Upper lobe of right lung (tissue), 1 donor: ENCODE data around the gene RNF44. TPM values are rescaled to one million over a fixed set of nuclear protein-coding genes. Genes with fewer than 3 reads are reported as not detected.
"Not testable (repeated sequence)": the region's sequence is repeated elsewhere in the genome, so short reads cannot be mapped to it uniquely, and the experiment has no call there.

Experiments used
- ATAC-seq: fragments of 200-7000 bp; cut with Tn5 transposase; one replicate; pipeline ENCODE4 v1.9.1; 2020; ENCODE audit warnings: mild to moderate bottlenecking, moderate library complexity
- DNase-seq: peaks from one replicate; pipeline ENCODE4 v3.0.0-alpha.2; 2020
- H3K27ac ChIP-seq: fragments of 200-600 bp; one replicate; pipeline ENCODE4 v1.8.0; 2022
- H3K27me3 ChIP-seq: fragments of 200-600 bp; one replicate; pipeline ENCODE4 v1.8.0; 2022; ENCODE audit warnings: mild to moderate bottlenecking
- H3K36me3 ChIP-seq: fragments of 200-600 bp; one replicate; pipeline ENCODE4 v1.8.0; 2022
- H3K4me1 ChIP-seq: fragments of 200-600 bp; one replicate; pipeline ENCODE4 v1.8.0; 2022
- H3K4me3 ChIP-seq: fragments of 200-600 bp; one replicate; pipeline ENCODE4 v1.8.0; 2022; ENCODE audit warnings: mild to moderate bottlenecking
- H3K9me3 ChIP-seq: fragments of 200-600 bp; one replicate; pipeline ENCODE4 v1.8.0; 2022
- intact Hi-C: fragments of 100-400 bp; cut with DNase I; formaldehyde crosslinking; loops from one replicate; pipeline ENCODE4 v1.11.0; 2022
- total RNA-seq: library from RNA; stranded (reverse); fragmentation: NEBNext Ultra II Directional; extraction: Animal tissue kit (Norgen Biotek cat#: 25700); gene quantifications from one replicate; pipeline ENCODE4 v1.2.1, GENCODE V29; 2021
- TF ChIP-seq, protein P1 (sequence below): fragments of 200-600 bp; IDR thresholded peaks from one replicate; pipeline ENCODE4 v1.8.0; 2022; ENCODE audit warnings: antibody characterized with exemption
- donor health status: DM: no; HTN: yes; CAD: no; lungs with severe emphysema.

RNF44 gene
- total RNA-seq, 1 donor from 2014 or later = 48.0 TPM

DNA sequence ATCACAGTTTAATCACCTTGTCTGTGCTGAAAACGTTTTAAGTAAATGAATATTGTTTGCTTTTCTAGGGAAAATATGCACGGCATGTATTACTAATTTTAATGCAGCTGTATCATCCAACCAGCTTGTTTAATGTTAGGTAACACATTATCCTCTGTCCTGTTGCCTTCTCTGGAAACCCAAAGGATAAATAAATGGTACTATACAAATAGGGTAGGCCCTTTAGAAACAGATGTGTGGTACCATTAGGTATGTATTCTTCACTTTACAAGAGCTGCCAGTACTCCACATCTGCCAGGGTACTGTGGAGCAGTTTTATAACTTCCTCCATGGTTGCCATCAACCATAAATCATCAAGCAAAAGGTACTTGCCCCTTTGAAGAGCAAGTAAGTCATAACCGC lies 46.1 kb downstream of the RNF44 start:
- H3K27ac ChIP-seq = no peak overlapping the region
- intact Hi-C loops = no loop called here
- DNase-seq (no peak), ATAC-seq (no peak)
- no peaks in the 10 kb centered on the region for H3K9me3 ChIP-seq
- TF ChIP-seq, protein P1, sequence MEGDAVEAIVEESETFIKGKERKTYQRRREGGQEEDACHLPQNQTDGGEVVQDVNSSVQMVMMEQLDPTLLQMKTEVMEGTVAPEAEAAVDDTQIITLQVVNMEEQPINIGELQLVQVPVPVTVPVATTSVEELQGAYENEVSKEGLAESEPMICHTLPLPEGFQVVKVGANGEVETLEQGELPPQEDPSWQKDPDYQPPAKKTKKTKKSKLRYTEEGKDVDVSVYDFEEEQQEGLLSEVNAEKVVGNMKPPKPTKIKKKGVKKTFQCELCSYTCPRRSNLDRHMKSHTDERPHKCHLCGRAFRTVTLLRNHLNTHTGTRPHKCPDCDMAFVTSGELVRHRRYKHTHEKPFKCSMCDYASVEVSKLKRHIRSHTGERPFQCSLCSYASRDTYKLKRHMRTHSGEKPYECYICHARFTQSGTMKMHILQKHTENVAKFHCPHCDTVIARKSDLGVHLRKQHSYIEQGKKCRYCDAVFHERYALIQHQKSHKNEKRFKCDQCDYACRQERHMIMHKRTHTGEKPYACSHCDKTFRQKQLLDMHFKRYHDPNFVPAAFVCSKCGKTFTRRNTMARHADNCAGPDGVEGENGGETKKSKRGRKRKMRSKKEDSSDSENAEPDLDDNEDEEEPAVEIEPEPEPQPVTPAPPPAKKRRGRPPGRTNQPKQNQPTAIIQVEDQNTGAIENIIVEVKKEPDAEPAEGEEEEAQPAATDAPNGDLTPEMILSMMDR = no peak
- H3K27me3 ChIP-seq = no peaks in the 10 kb centered on the region
- peaks cover 85% of the 10 kb centered on the region for H3K36me3 ChIP-seq
- peaks cover 9% of the 10 kb centered on the region for H3K4me1 ChIP-seq
- H3K4me3 ChIP-seq = no peak overlapping the region

GRCh38 chr5:176490301-176490700 lies 46.9 kb downstream of the RNF44 start:
- DNase-seq (no peak), ATAC-seq (no peak)
- H3K27ac ChIP-seq = no peak overlapping the region
- peaks cover 83% of the 10 kb centered on the region for H3K36me3 ChIP-seq
- no peaks in the 10 kb centered on the region for H3K27me3 ChIP-seq
- intact Hi-C loops = no loop called here
- peaks cover 9% of the 10 kb centered on the region for H3K4me1 ChIP-seq
- TF ChIP-seq, protein P1 = no peak
- no peak overlapping the region for H3K4me3 ChIP-seq
- no peaks in the 10 kb centered on the region for H3K9me3 ChIP-seq

- ATAC-seq (no peak), DNase-seq (no peak)
- peaks cover 9% of the 10 kb centered on the region for H3K4me1 ChIP-seq
- H3K4me3 ChIP-seq = no peak overlapping the region
- H3K9me3 ChIP-seq = no peaks in the 10 kb centered on the region
- no peaks in the 10 kb centered on the region for H3K27me3 ChIP-seq
- H3K36me3 ChIP-seq = peaks cover 79% of the 10 kb centered on the region
- no peak overlapping the region for H3K27ac ChIP-seq
- TF ChIP-seq, protein P1 = no peak
- intact Hi-C loops = no loop called here
These were observed 48.1 kb downstream of the RNF44 start for GRCh38 chr5:176489077-176489476.

- H3K9me3 ChIP-seq, ATAC-seq, H3K4me3 ChIP-seq, H3K27me3 ChIP-seq, H3K4me1 ChIP-seq, H3K27ac ChIP-seq, intact Hi-C loops, DNase-seq: not testable (repeated sequence)
- peaks cover 77% of the 10 kb centered on the region for H3K36me3 ChIP-seq
These were observed 50.0 kb downstream of the RNF44 start for GRCh38 chr5:176487160-176487559.

- no peak overlapping the region for H3K27ac ChIP-seq
- ATAC-seq = peak; percentile 50
- peaks cover 76% of the 10 kb centered on the region for H3K36me3 ChIP-seq
These were observed 50.9 kb downstream of the RNF44 start for GRCh38 chr5:176486189-176486757.

DNA sequence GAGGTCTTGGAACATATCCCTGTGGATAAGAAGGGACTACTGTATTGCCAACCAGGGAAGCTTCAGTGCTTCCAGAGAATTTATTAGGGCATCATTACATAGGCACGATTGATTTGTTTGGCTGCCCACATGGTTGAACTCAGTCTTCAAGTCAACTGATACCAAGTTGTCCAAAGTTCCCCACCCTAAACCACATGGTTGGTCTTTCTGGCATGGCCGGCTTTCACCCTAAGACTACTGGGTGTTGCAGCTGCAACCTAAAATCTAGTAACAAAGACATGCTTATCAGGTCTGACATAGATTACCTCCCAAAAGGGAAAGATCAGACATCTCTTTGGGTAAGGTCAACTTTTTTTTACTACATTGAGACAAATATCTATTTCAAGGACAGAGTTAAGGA lies 52.0 kb downstream of the RNF44 start:
- Histone ChIP-seq H3K4me1 (peaks cover 9% of the 10 kb centered on the region), H3K9me3 (no peaks in the 10 kb centered on the region), H3K36me3 (peaks cover 70% of the 10 kb centered on the region), H3K27me3 (no peaks in the 10 kb centered on the region), H3K4me3 (no peak overlapping the region), H3K27ac (no peak overlapping the region)
- DNase-seq = no peak
- no peak for ATAC-seq
- TF ChIP-seq, protein P1 = no peak
- intact Hi-C loops = no loop called here

More at GRCh38 chr5:176486189-176486757, 50.9 kb downstream of the RNF44 start:
- no peaks in the 10 kb centered on the region for H3K27me3 ChIP-seq
- intact Hi-C loops = no loop called here
- no peak overlapping the region for H3K4me3 ChIP-seq
- DNase-seq = no peak
- TF ChIP-seq, protein P1 = no peak
- no peaks in the 10 kb centered on the region for H3K9me3 ChIP-seq
- H3K4me1 ChIP-seq = peaks cover 9% of the 10 kb centered on the region
